GM21447 (cell line): ENCODE data around the gene ADAM30.
"Not testable (repeated sequence)": the region's sequence is repeated elsewhere in the genome, so short reads cannot be mapped to it uniquely, and the experiment has no call there.

Experiments
- ATAC-seq: cut with Tn5 transposase; IDR thresholded peaks from one replicate; pipeline ENCODE4 v1.9.1; 2021; ENCODE audit not compliant: unreplicated experiment

Gene ADAM30

DNA sequence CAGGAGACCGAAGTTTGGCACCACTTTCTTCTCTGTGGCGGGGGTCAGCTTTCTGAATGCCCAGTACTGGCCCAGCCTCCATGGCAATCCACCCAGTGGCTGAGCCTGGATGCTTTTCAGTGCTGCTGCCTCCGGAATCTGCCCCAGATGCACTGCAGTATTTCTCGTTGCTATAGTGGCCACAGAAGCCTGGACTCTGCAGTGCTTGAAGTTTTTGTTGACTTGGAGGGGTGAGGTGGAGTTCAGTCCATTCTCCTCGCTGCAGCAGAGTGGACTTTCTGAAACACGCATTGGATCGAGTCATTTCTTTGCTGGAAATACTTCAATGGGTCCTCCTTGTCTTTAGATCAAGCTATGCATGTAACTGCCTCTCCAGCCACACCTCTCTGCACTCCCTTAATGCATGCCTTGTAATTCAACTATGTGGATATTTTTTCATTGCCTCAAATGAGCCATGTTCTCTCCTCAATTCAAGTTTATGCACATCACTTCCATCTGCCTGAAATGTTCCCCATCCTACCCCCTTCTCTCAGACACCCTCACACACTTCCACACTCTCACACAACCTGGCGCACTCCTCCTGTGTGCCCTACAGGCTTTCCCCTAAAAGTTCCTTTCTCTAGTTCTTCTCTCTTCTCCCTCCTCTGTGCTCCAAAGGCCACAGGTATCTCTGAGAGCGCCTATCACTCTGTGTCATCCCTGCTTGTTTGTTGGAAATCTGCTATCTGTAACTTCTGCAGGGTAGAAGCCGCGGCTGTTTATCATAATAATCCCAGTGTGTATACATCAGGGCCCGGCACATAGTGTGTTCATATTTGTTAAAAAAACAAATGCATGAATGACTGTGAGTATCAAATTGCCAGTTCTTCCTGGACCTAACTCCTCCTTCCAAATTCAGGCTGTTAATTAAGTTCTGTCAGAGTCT lies 16.5 kb downstream of the ADAM30 start:
- ATAC-seq: no peak

DNA sequence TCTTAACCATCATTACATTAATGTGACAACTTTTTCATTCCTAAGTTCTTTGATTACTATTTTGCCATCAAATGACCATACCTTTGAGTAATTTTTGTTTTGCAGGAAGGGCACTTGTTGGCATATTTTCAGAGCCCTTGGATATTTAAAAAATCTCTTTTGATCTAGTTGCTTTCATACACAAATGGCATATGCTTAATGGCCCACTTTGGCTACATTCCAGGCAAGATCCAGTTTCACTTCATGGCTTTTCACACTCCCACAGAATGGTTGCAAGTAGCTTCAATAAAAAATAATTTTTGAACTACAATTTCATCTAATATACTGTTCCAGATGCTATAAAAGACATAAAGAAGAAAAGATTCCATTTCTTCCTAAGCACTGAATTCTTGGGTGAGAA lies 18.1 kb downstream of the ADAM30 start:
- no peak for ATAC-seq

DNA sequence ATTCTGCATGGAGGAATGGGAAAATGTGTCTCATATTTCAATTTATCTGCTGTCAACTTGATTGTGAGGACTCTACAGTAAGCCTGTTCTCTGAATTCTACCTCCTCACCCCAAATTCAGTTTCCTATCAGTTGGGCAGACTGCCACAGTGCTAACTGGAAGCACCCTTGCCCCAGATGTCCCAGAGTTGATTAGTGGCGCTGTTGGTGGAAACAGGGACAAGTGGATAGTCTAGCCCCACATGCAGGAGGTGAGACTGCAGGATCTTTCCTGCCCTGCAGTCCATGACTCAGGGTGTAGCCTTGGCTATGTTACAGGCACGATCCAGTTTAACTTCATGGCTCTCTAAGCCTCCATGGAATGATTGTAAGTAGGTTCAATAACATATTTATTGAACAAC lies 22.1 kb downstream of the ADAM30 start:
- no peak for ATAC-seq

DNA sequence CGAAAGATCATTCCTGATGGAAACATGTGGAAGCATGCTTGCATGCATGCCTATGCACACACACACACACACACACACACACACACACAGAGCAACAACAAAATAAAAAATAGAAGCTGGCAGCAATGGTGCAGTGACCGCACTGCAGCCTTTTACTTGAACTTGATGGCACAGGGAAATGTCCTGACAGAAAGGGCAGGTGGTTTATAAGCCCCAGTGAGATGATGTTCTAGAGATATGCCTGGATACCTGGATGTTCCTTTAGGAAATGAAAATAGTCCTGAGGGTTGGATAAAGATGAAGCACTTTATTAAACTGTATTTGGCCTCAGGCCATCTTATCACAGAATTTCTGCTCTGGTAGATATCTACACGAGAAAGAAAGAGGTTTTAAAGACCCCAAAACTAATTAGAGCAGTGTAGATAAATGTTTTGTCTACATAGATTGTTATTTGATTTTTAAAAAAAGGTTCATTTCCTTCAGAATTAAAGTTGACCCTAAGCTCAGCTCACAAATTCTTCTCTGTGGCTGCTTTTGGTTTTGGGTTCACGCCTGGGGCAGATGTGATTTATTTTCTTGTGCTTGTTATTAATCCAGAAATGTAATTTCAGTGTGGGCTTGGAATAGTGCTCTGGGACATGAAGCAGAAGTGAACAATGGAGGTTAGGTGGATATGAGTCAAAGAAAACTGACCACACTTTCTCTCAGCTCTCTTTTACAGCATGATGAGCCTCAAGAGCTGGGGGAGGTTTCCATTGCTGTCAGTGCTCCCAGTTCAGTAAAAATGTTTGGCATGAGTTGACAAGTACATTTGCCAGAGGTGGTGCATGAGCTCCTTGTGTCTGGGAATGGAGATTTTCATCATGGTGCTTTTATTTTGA lies 22.9 kb downstream of the ADAM30 start:
- ATAC-seq: no peak

DNA sequence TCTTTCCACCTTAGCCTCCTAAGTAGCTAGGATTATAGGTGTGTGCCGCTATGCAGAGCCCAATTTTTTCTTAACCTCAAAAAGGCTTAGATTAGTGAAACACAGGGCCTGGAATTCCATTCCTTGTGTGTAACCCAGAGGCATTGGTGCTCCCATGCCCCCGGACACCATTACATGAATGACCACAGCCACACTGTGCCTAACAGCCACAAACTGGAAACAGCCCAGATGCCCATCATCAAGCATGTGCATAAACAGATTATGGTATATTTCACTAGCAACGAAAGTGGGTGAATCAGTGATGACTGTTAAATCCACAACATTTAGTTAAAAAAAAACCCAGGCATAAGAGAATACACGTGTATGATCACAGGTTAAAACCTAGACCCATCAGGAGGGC lies 24.4 kb downstream of the ADAM30 start:
- no peak for ATAC-seq

DNA sequence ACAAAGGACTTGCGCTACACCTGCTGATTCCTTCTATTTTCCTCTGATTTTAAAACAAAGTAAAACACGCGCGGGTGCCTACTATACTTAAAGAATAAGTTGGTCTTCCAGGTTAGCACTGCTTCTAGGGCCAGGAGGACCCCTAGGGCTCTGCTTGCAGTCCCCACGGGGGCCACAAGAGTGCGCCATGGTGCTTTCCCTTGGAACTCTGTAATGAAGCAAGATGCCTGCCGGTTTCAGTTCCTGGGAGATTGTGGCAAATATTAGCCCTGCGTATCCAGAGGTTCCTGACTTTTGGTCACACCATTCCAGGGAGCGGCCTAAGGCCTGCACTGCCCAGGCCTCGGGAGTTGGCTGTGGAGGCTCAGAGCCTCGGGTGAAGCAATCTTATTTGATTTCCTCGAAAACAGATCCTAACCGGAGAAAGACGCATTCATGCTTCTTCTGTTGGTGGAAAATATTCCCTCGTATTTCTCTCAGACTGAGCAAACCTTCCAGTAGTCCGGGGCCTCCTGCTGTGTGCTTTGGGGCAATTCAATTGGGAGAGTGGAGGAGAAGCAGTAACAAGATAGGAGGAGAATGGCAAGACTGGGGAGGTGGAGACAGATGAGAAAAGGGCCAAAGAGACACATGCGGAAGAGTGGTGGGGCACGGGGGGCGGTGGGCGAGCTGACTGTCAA lies 25.3 kb downstream of the ADAM30 start:
- ATAC-seq: no peak

DNA sequence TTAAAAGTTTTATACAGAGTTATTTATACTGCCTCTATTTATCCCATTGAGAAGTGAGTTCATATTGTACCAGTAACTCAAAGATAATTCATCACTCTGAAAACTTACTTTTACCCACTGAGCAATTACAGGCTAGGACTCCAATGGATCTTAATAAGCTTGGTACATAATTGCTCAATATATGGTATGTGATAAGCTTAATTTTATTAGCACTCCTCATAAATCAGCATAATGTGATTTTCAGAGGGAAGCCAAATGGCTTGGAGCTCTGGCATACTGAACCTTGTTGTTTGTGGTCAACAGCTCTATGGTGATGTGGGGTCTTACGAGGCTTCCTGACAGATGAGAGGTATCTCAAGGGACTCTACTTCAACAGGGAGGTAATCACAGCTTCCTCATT lies 26.3 kb downstream of the ADAM30 start:
- ATAC-seq: no peak

DNA sequence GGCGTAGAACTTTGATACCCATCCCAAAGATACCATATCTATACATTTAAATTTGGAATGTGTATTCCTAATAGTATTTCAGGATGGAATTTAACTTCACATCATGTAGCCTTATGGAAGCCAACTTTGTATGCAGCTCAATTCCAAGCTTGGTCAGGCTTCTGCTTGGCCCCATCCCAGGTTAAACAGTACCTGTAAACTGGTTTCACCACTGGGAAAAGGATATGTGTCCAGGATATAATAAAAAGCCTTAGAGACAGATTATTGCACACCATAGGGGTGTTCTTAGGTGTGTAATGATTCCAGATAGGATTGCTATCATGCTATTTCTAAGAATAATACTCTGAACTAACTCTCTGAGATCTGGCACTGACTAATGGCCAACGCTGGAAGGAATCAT lies 28.1 kb downstream of the ADAM30 start:
- no peak for ATAC-seq

DNA sequence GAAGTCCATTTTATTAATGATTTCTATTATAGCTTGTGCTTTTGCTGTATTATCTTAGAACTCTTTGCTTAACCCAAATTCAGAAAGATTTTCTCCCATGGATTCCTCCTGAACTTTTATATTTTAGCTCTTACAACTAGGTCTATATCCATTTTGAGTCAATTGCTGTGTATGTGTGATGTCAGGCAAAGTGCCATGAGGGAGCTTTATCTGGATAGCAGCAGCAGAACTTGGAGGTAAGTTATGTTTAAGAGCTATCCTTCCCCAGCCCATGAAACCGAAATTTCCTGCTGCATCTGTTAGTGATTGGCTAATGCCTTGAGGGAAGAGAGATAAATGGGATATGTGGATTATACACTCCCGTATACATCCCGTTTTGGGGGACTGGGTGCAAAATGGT lies 29.9 kb downstream of the ADAM30 start:
- ATAC-seq: no peak

DNA sequence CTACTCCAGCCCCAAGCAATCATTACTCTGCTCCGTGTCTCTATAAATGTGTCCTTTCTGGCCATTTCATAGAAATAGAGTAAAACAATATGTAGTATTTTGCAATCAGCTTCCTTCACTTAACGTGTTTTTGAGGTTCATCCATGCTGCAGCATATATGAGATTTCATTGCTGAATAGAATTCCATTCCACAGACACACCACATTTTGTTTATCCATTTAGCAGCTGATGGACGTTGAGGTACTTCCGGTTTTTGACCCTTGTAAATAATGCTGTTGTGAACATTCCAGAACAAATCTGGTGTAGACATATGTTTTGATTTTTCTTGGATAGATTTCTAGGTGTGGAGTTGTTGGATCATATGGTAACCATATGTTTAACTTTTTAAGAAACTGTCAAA lies 30.7 kb downstream of the ADAM30 start:
- no peak for ATAC-seq

DNA sequence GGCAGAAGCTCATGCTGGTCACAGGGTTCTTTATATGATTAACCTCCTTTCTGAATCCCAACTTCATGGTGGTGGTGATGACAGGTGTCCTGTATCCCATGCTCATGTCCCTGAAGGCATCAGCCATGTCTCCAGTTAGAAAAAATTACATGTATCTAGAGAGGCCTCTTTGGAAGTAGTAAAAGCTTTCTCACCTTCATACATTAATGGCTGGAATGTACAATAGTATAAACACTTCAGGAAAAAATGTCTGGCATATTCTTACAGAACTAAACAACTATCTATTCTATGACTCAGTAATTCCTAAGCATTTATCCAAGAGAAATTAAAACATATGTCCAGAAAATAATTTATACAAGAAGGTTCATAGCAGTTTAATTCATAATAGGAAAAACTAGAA lies 34.0 kb downstream of the ADAM30 start:
- ATAC-seq: no peak

DNA sequence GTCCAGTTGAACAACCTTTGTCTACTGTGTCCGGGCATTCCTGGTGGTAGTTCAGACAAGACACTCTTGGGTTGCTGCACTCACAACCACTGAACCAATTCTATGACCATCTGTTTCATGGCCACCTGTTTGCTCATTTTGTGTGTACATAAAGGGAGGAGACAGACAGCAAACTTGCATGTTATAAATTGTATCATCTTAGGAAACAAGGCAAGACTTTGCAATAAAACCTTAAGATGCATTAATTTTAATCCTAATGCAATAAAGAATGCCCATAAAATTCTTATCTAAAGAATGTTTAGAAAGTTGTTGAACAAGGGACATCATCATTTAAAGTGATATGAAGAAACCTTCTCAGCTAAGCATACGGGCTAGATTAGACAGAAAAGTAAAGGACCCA lies 34.8 kb downstream of the ADAM30 start:
- ATAC-seq: no peak

DNA sequence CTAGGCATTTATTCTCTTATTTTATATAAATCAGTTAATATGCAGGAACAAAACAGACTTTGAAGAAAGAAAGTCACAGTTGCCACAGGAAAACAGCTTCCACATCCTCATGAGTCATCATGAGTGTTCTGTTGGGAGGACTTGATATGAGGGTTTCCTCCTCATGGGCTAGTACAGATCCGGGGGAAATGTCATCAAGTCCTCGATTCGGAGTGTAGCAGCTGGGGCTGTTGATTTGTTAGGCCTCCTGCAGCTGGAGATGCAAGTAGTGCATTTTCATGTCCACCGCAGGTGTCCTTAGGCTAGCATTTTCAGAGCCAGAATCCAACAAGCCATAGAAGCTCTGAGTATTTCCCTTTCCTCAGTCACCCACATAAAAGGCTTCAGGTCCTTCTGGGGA lies 36.7 kb downstream of the ADAM30 start:
- ATAC-seq: no peak

DNA sequence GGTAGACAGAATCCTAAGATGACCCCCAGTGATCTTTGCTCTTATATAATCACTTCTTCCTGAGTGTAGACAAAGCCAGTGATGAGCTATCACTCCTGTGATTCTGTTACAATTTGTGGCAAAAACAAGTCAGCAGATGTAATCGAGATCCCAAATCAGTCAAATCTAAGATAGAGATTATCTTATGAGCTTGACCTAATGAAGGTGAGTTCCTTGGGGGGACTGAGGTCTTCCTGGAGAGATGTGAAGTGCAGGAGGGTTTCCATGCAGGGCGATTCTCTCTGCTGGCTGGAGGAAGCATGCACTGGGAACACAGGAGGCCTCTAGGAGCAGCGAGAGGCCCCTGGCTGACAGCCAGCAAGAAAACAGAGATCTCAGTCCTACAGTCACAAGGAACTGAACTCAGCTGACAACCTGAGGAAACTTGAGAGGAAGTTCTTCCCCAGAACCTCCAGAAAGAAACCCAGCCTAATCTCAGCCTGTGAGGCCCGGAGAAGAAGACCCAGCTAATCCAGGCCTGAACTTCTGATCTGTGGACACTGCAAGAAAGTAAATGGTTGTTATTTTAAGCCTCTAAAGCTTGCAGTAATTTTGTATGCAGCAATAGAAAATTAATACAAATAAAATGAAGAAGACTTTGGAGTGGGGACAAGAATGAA lies 37.6 kb downstream of the ADAM30 start:
- not testable (repeated sequence) for ATAC-seq

DNA sequence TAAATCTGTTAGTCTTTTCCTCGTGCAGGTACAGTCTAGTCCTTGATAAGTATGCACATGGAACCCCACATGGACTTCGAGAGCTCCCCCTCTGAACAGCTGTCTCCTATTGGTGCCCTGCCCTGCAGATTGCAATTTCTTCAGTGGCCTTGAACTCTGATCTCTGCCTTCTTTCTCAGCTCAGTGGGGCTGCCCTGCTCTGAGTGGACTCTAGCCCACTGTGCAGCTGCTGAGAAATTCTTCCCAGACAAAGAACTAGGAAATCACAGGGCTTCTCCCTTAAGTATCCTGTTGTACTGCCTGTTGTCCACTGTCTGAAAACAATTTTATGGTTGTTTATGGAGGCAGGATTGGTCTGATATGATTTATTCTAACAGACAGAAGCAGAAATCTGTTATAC lies 38.2 kb downstream of the ADAM30 start:
- no peak for ATAC-seq

DNA sequence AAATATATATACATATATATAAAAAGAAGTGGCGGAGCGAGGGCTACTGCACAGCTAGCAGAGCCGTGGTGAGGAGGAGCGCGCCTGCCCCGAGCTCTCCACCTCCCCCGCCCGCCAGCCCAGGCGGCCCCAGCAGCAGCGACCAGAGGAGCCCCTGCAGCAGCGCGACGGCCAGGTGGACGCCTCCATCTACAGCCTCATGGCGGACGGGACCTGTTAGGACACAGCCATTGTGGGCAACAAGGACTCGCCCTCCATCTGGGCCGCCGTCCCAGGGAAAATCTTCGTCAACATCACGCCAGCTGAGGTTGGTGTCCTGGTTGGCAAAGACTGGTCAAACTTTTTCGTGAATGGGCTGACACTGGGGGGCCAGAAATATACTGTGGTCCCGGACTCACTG lies 43.2 kb downstream of the ADAM30 start:
- ATAC-seq: no peak

DNA sequence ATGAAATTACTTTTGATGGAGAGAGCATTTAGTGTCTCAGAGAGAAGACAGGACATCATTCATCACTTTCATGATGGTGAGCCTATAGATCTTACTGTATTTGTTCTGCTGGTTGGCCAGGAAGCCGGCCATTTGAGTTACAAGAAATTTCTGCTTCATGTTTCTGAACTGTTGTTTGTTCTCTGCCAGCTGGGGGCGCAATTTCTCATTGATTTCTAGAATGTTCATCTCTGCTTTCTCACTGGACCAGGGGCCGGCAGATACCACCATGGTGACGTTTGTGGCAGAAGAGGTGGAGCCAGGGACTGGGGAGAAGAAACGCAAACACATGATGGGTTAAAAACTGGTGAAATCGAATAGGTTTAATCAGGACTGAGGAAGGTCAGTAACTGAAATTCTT lies 52.1 kb downstream of the ADAM30 start:
- ATAC-seq: not testable (repeated sequence)
